ENCODE data around the gene ETFB.

The ETFB gene

DNA sequence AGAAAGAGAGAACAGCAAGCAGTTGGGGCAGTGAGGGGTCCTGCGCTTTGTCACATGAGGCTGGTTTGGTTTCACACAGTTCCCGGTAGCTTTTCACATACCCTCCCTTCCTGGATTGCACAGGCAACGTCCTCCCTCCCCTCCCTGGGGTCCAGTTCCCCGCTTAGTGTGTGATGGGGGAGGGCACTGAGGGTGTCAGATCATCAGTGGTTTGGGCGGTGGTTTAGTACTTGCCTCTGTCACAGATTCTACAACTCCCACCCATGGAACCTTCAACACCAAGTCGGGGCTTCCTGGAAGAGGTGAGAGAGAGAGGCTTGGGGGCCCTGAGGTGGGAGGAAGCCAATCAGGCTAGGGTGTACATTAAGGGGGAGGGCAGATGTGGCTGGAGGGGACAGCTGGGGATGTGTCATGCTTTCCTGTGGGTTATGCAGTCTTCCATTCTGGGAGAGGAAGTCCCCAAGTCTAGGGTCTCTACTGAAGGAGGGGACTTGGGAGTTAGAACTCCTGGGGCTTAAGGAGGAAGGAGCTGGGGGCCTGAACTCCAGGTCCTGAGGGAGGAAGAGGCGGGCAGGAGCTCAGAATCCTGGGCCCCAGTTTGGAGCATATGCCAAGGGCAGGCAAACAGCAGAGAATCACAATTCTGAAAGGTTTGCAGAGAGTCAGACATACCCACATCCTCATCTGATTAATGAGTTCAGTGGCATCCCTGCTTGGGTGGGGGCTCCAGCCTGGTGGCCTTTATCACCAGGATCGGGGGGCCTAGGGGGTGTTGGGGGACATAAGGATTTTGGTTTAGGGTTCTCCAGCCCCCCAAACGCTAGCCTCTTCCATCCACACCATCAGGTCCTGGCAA is 6.7 kb upstream of the ETFB start, which contains the start of gene NKG7:
Gene NKG7, minus strand, starts transcription at position 6 of the 856 bp plus-strand sequence. CDS start 119 bp downstream, outside the sequence.
- DNase-seq, result no peak

DNA sequence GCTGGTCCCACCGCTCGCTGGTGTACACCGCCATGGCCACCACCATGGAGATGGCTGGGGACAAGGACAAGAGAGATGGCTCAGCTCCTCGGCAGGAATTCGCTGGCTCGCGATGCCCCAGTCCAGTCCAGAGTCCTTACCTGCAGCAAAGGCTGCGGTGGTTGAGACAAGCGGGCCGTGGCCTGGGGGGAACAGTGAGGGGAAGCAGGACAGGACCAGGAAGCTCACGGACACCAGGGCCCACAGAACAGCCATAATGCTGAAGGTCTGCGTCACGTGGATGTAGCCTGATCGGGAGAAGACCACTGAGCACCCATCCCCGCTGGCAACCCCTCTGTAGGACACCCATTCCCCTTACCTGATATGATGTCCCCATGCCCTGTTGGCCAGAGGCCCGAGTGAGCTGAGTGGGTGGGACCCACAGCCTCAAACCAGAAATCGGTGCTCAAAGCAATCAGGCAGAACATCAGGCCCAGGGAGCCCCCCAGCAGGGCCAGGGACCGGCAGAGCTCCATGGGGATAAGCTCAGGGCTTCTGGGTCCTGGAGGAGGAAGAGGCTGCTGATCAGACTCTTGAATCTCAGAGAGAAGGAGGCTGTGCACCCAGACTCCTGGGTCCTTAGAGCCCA is 5.9 kb upstream of the ETFB start:
- DNase-seq, result no peak

- no peak for DNase-seq
These were observed 5.0 kb upstream of the ETFB start for GRCh38 chr19:51371186-51371690.

GRCh38 chr19:51370230-51370629 is 4.0 kb upstream of the ETFB start:
- no peak for DNase-seq

DNA sequence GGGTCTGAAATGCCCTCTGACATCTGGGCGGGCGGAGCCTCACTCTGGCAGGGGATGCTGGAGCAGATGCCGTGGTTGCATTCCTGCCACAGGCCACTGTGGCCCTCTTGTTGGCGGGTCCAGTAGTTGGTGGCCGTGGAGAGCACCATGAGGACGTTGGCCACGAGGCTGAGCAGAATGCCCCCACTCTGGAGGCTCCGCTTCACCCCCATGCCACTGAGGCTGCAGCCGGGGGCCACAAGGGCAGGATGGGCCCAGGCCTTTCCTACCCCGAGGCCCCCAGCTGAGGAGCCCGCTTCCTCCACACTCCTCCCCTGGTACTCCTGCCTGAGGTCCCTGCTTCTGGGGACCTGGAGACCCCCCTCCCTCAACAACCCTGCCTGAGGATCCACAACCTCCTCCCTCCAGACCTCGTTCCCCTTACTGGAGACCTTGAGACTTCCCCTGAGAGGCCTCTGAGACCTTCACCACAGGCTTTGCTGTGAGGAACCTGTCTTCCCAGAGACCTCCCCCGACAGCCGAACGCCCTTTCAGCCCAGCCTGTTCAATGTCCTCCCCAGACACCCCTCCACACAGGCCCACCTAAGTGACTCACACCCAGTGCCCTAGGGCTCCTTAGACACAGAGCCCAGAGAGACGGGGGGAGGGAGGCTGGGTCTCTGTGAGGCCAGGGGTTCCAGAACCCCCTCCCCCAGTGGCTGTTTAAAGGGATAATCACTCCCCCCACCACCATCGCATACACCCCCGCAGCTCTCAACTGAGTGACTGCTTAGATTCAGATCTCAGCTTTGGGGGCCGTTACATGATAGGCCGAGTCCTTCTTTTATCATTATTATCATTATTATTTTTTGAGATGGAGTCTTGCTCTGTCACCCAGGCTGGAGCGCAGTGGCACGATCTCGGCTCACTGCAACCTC is 2.4 kb upstream of the ETFB start, which contains the start of gene CLDND2:
Gene CLDND2, minus strand, starts transcription at position 638 of the 917 bp plus-strand sequence. Its CDS starts 426 bp downstream, at position 212.
- no peak for DNase-seq

DNA sequence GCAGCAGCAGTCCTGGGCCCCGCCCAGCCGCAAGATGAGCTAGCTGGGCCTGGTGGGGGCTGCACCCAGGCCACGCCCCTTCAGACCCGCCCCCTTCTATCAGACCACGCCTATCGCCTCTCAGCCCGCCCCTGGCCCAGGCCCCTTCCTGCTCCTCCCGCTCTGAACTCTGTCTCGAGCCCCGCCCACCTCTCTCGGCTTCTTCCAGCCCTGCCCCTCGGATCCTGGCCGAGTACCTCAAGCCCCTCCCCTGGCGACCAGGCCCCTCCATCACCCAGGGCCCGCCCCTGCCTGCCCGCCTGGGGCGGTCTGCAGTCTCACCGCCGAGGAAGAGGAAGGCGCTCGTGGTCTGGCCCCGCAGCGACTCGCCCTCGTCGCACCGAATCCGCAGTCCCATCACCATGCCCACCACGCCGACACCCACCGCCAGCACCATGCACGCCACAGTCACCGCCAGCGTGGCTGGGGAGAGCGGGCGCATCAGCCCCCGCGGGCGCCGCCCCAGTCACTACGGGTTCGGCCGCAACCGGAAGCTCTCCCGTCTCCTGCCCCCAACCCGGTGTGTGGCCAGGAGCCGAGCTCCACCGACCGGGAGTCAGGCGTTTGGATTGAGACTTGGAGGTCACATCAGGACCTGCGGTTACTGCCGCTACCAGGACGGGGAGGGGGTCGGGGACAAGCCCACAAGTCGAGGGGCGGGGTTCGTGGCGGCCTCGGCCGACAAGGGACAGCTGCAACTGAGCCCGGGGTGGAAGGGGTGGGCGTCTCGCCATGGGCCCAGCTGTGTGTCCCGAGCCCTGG is 1.6 kb upstream of the ETFB start:
- DNase-seq, result peak; percentile 98

DNA sequence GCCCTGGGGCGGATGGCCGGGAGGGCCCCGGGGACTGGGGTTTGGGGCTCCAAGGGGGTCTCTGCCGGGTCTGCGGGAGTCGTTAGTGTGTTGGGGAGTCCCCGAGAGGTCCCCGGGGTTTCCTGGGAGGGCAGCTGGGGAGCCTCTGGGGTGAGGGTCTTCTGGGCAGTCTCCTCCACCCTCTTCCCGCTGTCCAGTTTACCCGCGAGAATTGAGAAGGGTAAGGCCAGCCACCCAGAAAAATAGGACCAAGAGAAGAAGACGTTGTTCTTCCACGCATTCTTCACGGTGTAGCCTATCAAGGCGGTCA is 1.0 kb upstream of the ETFB start:
- no peak for DNase-seq

DNA sequence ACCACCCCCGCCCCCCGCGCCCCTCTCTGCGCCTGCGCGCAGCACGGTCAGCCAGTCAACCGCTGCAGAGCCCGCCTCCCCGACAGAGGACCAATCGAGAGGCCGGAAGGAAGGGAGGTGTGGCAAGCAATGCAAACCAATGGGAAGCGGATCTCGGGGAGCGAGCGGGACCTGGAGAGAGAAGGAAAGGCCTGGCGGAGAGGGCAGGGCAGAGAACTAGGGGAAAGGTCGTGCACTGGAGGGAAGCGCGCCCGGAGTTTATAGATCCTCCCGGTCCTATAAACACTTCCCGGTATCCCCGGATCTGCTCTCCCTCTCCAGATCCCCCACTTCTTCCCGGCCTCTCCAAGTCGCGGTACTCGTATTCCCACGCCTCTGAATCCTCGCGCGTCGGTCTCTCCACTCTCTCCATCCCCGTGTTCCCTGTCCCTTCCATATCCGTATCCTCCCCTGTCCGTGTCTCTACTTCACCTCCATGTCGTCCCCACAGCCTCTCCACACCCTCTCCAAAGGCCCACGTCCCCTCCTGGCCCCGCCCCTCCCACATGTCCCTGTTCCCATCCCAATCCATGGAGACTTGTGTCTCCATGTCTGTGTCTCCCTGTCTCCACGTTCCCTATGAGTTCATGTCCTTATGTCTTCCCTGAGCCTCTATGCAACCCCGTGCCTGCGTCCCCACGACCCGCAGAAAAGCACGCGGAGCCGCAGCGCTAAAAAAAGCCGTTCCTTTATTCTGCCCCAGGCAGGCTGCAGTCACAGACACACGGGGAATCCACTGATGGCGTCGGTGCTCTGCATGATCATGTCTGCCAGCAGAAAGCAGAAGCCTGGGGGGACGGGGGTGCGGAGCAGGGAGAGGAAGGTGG is 434 bp upstream of the ETFB start:
- DNase-seq, result peak; percentile 89

GRCh38 chr19:51365211-51365964 is 800 bp downstream of the ETFB start:
- peak; percentile 36 for DNase-seq

DNA sequence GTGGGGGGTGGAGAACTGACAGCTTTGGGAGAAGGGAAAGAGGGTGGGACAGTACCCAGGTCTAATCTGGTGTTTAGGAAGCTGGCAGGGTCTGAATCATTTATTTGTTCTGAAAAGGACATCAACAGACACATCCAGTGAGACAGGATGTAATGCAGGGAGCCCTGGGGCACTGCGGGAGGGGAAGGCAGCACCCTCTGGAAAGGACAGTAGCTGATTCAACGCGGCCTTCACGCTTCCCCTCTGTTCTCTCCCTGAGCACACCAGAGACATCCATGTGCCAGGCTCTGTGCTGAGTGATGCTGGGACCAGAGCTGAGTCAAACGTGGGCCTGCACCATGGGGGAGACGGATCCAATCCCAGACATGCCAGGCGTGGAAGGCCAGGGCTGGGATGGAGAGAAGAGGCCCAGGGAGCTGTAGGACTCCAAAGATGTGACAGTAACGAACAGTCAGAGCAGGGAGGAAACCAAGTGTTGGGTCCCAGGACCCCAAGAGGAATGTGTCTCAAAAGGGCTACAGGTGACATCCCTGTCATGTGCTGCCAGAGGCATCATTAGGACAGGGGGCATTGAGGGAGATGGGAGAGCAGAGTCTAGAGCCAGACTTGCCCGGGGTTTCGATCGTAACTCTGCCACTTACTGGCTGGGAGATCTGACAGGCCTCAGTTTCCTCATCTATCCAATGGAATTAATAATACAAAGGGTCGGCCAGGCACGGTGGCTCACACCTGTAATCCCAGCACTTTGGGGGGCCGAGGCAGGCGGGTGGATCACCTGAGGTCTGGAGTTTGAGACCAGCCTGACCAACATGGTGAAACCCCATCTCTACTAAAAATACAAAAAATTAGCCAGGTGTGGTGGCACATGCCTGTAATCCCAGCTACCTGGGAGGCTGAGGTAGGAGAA is 1.7 kb downstream of the ETFB start:
- peak; percentile 13 for DNase-seq

DNA sequence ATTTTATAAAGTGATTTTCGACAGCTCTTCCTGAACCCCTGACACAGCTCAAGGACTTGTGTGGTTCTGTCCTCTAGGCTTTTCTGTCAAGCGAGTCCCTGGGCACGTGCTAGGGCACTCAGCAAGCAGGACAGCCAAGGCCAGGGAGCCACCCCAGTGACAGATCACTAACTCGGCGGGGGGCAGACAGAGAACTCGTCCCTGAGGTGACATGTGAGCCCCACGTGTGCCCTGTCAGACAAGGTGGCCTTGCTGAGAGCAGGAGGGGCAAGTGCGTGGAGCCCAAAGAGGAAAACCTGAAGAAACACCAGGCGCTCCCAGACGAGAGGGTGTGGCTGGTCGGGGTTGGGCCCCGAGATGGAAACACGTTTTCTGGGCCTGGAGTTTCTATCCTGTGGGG is 4.9 kb downstream of the ETFB start:
- no peak for DNase-seq

DNA sequence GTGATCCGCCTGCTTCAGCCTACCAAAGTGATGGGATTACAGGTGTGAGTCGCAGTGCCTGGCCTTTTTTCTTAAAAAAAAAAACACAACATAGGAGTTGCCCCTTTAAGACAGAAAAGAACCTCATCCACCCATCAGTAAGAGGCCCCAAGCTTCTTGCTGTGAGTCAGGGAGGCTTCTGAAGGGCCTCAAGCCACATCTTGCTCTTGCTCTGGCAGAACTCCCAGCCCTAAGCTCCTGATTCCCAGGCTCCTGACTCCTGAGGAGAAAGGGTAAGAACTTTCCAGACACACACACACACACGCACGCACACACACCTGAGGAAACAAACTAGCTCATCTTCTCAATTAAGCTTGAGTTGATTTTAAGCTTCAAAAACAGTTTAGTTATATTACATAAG is 6.9 kb downstream of the ETFB start:
- no peak for DNase-seq

- DNase-seq, result no peak
These were observed 8.2 kb downstream of the ETFB start for GRCh38 chr19:51357952-51358351.

DNA sequence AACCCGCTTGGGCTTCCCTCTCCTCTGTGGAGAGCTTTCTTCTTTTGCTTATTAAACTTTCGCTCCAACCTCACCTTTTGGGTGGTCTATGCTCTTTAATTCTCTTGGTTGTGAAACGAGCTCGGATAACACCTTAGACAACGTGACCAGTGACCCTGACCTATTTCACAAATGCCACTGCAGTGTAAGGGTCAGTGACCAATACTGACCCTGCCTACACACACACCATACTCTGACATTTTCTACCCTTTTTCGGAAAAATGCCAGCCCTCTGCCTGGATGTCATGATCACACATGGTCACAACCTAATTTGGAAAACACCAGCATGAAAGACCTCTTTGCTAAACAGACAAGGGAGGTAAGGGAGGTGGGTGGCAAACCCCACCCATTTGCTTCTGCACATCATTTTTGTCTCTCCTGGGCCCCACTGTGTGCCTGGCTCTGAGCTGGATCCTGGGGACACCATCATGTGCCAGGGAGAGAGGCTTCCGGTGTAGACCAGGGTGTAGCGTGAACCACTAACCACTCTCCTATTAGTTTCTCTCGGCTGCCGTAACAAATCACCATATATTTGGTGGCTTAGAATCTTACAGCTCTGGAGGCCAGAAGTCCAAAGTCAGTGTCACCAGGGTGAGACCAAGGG is 9.9 kb downstream of the ETFB start:
- DNase-seq, result no peak

GRCh38 chr19:51354742-51355148 is 11.4 kb downstream of the ETFB start:
- DNase-seq, result no peak

DNA sequence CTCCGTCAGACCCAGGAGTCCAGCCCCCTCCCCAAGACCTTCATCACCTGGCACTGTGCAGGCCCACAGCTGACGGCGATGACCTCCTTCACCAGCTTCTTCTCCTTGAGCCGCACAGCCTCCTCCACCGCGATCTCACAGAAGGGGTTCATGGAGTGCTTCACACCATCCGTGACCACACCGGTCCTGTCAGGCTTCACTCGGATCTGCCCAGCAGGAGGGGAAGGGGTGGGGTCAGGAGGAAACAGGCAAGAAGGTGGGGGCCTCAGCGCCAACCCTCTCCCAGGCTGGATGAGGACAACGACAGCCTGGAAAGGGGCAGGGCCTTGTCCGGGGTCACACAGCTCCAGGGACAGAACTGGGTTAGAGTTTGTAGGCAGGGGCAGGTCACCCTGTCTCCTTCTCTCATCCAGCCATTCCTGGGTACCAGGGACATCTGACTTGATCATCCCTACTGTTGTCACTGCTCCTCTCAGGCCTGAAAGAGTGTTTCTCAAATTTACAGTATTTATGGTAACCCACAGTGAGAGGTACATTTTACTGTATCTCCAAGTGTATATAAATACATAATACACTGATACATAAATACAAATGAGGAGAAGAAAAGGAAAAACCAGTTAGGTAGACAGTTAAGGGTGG is 12.0 kb downstream of the ETFB start:
- no peak for DNase-seq

GRCh38 chr19:51352783-51353360 is 13.3 kb downstream of the ETFB start:
- DNase-seq, result no peak

Data from T1000 (cell line).